K562 (cell line): Measurements from ENCODE around the gene CRLF1. TPM values are rescaled to one million over a fixed set of nuclear protein-coding genes. Genes with fewer than 3 reads are reported as not detected.
A peak's percentile ranks its signal among the peaks of the same experiment; 100 is the strongest.

ENCODE experiments used
- ASH1L ChIP-seq: fragments of 450-650 bp; IDR thresholded peaks from 2 replicates; pipeline ENCODE4 v1.6.1; 2018; ENCODE audit warnings: borderline replicate concordance, mild to moderate bottlenecking, low read depth; ENCODE audit not compliant: partially characterized antibody
- BMI1 ChIP-seq: fragments of 150-350 bp; IDR thresholded peaks from 2 replicates; pipeline ENCODE4 v1.6.1; 2014; ENCODE audit warnings: low read length
- DPF2 ChIP-seq: fragments of 450-650 bp; IDR thresholded peaks from 2 replicates; pipeline ENCODE4 v1.6.1; 2016
- ELF2 ChIP-seq: fragments of 250-450 bp; sonication (Bioruptor Pico); IDR thresholded peaks from 2 replicates; pipeline ENCODE4 v1.5.0; 2021; ENCODE audit warnings: mild to moderate bottlenecking
- KAT7 ChIP-seq: sonication (generic); formaldehyde crosslinking; IDR thresholded peaks from 2 replicates; pipeline ENCODE4 v1.8.0; 2022; ENCODE audit warnings: missing genetic modification reagents, mild to moderate bottlenecking, borderline replicate concordance
- MTA1 ChIP-seq: fragments of 450-650 bp; IDR thresholded peaks from 2 replicates; pipeline ENCODE4 v1.6.1; 2017; ENCODE audit warnings: borderline replicate concordance
- RBM15 ChIP-seq: fragments of 200-400 bp; formaldehyde crosslinking; IDR thresholded peaks from 2 replicates; pipeline ENCODE4 v1.6.1; 2018; ENCODE audit warnings: mild to moderate bottlenecking, low read length, moderate library complexity; ENCODE audit not compliant: insufficient read depth
- STAT5A ChIP-seq: IDR thresholded peaks from 2 replicates; pipeline ENCODE4 v1.6.1; 2012; ENCODE audit warnings: low read length, inconsistent platforms, borderline replicate concordance
- TCF7 ChIP-seq: sonication (generic); IDR thresholded peaks from 2 replicates; pipeline ENCODE4 v1.6.1; 2016; ENCODE audit warnings: antibody characterized with exemption, borderline replicate concordance
- ZBED1 ChIP-seq: IDR thresholded peaks from 2 replicates; pipeline ENCODE4 v1.6.1; 2014
- ZNF551 ChIP-seq: fragments of 250-450 bp; sonication (Bioruptor Pico); IDR thresholded peaks from 2 replicates; pipeline ENCODE4 v1.5.0; 2021; ENCODE audit warnings: mild to moderate bottlenecking, moderate library complexity
- polyA plus RNA-seq, 8 experiments: library from polyadenylated mRNA; depleted of rRNA in 4 of 8; stranded (reverse) in 5 of 8; unstranded in 3 of 8; fragments of >200 nt; fragmentation: Nextera tagmentation in 2 of 8; fragmentation: Illumina TruSeq in 1 of 8; extraction: Ambion mirVana in 2 of 8; extraction: Trizol in 1 of 8; gene quantifications; 2 replicates each; pipeline versions ENCODE4 v1.2.1 to v1.2.3, GENCODE V29; 2011 to 2014; ENCODE audit warnings: inconsistent platforms in 1 of 8, missing spikeins in 1 of 8
- total RNA-seq, 7 experiments: library from RNA; depleted of rRNA in 6 of 7; stranded (reverse); fragments of >200 nt in 6 of 7; fragmentation: Illumina TruSeq in 2 of 7; extraction: Trizol in 2 of 7; gene quantifications; 2 replicates each; pipeline versions ENCODE4 v1.2.1 to v1.2.3, GENCODE V29; 2011 to 2021; ENCODE audit warnings: low replicate concordance in 1 of 7
- TF ChIP-seq, protein P1 (sequence below): sonication (generic); formaldehyde crosslinking; IDR thresholded peaks from 2 replicates; pipeline ENCODE4 v1.8.0; 2022; ENCODE audit warnings: mild to moderate bottlenecking, missing genetic modification reagents
- TF ChIP-seq, protein P2 (sequence below): sonication (generic); formaldehyde crosslinking; IDR thresholded peaks from 2 replicates; pipeline ENCODE4 v1.8.1; 2023; ENCODE audit warnings: missing genetic modification reagents, mild to moderate bottlenecking, borderline replicate concordance
- TF ChIP-seq, protein P3 (sequence below): fragments of 450-650 bp; formaldehyde crosslinking; IDR thresholded peaks from 2 replicates; pipeline ENCODE4 v1.4.0; 2020; ENCODE audit warnings: mild to moderate bottlenecking, moderate library complexity
- TF ChIP-seq, protein P4 (sequence below): fragments of 250-450 bp; sonication (Bioruptor Pico); IDR thresholded peaks from 2 replicates; pipeline ENCODE4 v1.8.0; 2021; ENCODE audit warnings: moderate library complexity, mild to moderate bottlenecking, inconsistent platforms
- TF ChIP-seq, protein P5 (sequence below): sonication (generic); formaldehyde crosslinking; IDR thresholded peaks from 2 replicates; pipeline ENCODE4 v1.8.0; 2022; ENCODE audit warnings: missing genetic modification reagents, mild to moderate bottlenecking, borderline replicate concordance

CRLF1 gene
- total and polyA plus RNA-seq, 9 of the 15 experiments (the other 6 are each of a cell fraction or from before 2014, with no cell fraction given) = 0.85 to 3.6 (median 1.7) TPM

DNA sequence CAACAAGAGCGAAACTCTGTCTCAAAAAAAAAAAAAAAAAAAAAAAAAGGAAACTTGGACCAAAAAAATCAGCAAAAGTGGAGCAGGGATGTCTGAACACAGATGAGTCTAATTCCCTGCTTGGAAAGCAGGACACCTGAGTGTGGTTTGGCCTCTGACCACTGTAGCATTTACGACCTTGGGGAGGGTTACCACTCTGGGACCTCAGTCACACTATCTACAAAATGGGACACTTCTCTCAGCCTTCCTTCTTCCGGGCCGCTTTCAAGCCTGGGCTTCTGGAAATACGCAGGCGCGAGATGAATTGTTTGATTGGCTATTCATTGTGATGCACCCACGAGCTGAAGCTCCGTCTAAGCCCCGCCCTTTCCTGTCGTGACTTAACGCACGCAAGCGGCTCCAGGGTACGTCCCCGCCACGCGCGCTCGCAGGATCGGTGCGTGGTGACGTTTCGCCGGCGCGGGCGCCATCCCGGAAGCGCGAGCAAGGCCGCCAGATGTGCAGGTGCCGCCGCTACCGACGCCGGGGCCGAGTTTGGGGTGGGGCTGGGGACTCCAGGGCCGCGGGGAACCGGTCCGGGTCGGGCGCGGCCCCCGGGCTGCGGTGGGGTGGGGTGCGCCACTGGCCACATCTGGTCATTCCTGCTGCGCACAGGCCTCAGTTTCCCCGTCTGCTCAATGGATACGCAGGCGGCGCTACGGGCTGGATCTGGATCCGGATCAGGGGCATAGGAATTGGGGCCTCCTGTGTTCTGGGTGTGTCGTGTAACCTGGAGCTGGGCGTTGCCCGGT lies 49.0 kb downstream of the CRLF1 start, which contains the start of gene KXD1 (continued):
- no peak for TF ChIP-seq ZNF551 (CRISPR knock-in tag)
- no peak for TF ChIP-seq RBM15
- no peak; the same call in 1 of the 2 replicates for TF ChIP-seq KAT7 (CRISPR knock-in tag)
- TF ChIP-seq STAT5A = 0 out of 2 replicates have a peak, but pooled peaks have one; percentile 20
- peak; percentile 95 for TF ChIP-seq ZBED1
- no peak for TF ChIP-seq BMI1
- TF ChIP-seq MTA1 = peak; percentile 93
- TF ChIP-seq TCF7 = peak; percentile 46; the same call in 1 of the 2 replicates
- TF ChIP-seq, protein P1, sequence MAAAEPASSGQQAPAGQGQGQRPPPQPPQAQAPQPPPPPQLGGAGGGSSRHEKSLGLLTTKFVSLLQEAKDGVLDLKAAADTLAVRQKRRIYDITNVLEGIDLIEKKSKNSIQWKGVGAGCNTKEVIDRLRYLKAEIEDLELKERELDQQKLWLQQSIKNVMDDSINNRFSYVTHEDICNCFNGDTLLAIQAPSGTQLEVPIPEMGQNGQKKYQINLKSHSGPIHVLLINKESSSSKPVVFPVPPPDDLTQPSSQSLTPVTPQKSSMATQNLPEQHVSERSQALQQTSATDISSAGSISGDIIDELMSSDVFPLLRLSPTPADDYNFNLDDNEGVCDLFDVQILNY (CRISPR knock-in tag) = no peak
- TF ChIP-seq ELF2 (CRISPR knock-in tag) = peak; percentile 91
- TF ChIP-seq ASH1L = peak; percentile 52
- TF ChIP-seq, protein P2, sequence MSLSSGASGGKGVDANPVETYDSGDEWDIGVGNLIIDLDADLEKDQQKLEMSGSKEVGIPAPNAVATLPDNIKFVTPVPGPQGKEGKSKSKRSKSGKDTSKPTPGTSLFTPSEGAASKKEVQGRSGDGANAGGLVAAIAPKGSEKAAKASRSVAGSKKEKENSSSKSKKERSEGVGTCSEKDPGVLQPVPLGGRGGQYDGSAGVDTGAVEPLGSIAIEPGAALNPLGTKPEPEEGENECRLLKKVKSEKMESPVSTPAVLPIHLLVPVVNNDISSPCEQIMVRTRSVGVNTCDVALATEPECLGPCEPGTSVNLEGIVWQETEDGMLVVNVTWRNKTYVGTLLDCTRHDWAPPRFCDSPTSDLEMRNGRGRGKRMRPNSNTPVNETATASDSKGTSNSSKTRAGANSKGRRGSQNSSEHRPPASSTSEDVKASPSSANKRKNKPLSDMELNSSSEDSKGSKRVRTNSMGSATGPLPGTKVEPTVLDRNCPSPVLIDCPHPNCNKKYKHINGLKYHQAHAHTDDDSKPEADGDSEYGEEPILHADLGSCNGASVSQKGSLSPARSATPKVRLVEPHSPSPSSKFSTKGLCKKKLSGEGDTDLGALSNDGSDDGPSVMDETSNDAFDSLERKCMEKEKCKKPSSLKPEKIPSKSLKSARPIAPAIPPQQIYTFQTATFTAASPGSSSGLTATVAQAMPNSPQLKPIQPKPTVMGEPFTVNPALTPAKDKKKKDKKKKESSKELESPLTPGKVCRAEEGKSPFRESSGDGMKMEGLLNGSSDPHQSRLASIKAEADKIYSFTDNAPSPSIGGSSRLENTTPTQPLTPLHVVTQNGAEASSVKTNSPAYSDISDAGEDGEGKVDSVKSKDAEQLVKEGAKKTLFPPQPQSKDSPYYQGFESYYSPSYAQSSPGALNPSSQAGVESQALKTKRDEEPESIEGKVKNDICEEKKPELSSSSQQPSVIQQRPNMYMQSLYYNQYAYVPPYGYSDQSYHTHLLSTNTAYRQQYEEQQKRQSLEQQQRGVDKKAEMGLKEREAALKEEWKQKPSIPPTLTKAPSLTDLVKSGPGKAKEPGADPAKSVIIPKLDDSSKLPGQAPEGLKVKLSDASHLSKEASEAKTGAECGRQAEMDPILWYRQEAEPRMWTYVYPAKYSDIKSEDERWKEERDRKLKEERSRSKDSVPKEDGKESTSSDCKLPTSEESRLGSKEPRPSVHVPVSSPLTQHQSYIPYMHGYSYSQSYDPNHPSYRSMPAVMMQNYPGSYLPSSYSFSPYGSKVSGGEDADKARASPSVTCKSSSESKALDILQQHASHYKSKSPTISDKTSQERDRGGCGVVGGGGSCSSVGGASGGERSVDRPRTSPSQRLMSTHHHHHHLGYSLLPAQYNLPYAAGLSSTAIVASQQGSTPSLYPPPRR (CRISPR knock-in tag) = no peak
- TF ChIP-seq, protein P3, sequence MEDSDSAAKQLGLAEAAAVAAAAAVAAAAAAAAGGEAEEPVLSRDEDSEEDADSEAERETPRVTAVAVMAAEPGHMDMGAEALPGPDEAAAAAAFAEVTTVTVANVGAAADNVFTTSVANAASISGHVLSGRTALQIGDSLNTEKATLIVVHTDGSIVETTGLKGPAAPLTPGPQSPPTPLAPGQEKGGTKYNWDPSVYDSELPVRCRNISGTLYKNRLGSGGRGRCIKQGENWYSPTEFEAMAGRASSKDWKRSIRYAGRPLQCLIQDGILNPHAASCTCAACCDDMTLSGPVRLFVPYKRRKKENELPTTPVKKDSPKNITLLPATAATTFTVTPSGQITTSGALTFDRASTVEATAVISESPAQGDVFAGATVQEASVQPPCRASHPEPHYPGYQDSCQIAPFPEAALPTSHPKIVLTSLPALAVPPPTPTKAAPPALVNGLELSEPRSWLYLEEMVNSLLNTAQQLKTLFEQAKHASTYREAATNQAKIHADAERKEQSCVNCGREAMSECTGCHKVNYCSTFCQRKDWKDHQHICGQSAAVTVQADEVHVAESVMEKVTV (CRISPR knock-in tag) = no peak
- TF ChIP-seq, protein P4, sequence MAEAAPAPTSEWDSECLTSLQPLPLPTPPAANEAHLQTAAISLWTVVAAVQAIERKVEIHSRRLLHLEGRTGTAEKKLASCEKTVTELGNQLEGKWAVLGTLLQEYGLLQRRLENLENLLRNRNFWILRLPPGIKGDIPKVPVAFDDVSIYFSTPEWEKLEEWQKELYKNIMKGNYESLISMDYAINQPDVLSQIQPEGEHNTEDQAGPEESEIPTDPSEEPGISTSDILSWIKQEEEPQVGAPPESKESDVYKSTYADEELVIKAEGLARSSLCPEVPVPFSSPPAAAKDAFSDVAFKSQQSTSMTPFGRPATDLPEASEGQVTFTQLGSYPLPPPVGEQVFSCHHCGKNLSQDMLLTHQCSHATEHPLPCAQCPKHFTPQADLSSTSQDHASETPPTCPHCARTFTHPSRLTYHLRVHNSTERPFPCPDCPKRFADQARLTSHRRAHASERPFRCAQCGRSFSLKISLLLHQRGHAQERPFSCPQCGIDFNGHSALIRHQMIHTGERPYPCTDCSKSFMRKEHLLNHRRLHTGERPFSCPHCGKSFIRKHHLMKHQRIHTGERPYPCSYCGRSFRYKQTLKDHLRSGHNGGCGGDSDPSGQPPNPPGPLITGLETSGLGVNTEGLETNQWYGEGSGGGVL (CRISPR knock-in tag) = no peak
- TF ChIP-seq, protein P5, sequence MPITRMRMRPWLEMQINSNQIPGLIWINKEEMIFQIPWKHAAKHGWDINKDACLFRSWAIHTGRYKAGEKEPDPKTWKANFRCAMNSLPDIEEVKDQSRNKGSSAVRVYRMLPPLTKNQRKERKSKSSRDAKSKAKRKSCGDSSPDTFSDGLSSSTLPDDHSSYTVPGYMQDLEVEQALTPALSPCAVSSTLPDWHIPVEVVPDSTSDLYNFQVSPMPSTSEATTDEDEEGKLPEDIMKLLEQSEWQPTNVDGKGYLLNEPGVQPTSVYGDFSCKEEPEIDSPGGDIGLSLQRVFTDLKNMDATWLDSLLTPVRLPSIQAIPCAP = no peak
- peak; percentile 37; the same call in 1 of the 2 replicates for TF ChIP-seq DPF2
